Measurements from ENCODE around the gene NUDT16L1.

Gene NUDT16L1

GRCh38 chr16:4682084-4682591, 11.2 kb upstream of the NUDT16L1 start:
- DNase-seq (ENCODE audit: low spot score) = no peak

DNA sequence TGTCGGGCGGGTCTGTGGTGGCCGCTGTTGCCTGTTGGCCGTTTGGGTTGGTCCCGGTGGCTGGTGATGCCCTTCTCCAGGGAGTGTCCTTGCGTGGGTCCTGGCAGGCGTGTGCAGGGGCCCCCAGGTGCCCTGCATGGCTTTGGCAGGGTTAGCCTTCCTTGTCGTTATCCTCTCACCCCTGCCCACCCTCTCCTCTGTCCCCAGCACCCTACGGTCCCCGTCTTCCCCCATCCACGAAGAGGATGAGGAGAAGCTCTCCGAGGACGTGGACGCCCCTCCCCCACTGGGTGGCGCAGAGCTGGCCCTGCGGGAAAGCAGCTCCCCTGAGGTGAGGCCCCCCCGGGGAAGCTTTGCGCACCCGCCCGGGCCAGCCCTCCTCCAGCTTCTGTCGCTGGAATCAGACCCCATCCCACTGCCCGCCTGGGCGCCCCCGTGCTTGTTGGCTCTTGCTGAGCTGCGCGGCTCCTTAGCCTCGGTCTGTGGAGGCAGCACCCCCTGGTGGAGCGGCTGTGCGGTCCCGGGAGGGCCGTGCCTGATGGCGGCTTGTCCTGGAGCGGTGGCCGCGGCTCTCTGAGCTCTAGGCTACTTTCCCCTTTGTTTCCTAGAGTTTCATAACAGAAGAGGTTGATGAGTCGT, 10.6 kb upstream of the NUDT16L1 start:
- DNase-seq (ENCODE audit: low spot score) = no peak

DNA sequence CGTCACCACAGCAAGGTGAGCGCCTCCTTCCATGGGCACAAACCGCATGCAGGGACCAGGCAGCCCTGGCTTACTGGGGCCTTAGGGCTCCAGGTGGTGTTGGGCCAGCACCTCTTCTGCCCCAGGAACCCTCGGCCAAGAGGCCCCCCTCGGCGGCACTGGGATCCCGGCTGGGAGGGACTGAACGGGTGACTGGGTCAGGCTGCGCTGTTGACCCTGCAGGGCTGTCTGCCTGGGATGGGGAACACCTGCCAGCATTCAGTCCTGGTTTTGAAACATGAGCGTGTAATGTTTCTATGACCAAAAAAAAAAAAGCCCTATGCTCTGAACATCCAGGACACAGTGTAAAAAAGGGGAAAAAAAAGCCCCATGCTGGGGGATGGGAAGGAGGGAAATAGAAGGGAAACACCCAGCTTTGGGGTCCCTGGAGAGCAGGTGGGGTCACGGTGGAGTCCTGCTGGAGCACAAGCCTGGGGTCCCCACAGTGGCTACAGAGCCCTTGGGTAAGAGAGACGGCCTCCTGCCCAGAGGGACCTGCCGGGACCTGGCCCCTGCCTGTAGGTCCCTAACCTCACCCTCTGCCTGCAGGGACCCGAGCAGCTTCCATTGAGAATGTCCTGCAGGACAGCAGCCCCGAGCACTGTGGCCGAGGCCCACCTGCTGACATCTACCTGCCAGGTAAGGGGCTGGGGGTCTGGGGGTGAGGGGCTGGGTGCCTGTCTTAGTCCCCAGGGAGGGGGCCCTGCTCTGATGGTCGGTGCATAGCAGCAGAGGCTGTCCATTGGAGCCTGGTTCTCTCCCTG, 9.9 kb upstream of the NUDT16L1 start:
- no peak for DNase-seq (ENCODE audit: low spot score)

DNA sequence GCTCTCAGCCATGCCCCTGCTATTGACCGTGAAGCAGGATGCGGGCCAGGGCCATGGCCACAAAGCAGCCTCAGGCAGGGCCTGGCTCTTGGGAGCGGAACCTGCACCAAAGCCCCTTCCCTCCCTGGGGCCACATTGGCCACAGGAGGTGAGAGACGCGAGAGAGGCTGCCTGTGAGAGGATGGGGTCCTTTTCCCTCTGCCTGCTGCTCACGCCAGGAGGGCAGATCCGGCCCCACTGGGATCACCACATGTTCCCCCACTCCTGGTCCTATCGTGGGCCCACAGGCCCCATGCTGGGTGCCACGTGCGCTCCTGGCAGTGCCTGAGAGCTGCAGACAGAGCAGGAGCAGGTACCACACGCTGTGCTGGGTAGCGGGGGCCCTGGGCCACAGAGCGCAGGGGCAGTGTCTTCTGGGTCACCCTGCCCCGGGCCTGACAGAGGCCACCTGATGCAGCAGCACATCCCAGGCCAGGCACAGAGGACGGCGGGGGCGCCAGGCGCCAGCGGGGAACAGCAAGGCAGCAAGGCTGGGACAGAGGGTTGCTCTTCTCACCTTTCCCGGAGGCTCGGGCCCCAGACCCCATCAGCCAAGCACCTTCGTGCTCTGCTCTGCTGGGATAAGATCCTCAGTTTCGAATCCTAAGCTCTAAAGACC, 9.2 kb upstream of the NUDT16L1 start:
- DNase-seq (ENCODE audit: low spot score) = no peak

GRCh38 chr16:4684763-4685162, 8.6 kb upstream of the NUDT16L1 start:
- DNase-seq (ENCODE audit: low spot score) = no peak

DNA sequence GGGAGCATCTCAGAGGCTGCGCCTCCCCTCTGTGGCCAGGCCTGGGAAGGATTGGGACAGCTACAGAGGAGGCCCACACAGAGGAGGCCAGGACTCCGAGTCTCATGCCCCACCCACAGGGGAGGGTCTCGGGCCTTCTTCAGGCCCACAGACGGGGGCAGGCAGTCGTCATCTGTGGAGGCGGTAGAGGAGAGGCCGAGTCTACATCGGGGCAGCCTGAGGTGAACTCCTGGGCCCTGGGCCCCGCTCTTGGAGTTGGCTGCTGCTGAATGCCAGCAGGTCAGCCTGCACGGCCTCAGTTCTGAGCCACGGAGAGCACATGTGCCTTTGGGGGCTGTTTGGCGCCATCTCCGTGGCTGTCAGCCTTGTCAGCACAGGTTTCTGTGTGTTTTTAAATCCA, 8.1 kb upstream of the NUDT16L1 start:
- no peak for DNase-seq (ENCODE audit: low spot score)

DNA sequence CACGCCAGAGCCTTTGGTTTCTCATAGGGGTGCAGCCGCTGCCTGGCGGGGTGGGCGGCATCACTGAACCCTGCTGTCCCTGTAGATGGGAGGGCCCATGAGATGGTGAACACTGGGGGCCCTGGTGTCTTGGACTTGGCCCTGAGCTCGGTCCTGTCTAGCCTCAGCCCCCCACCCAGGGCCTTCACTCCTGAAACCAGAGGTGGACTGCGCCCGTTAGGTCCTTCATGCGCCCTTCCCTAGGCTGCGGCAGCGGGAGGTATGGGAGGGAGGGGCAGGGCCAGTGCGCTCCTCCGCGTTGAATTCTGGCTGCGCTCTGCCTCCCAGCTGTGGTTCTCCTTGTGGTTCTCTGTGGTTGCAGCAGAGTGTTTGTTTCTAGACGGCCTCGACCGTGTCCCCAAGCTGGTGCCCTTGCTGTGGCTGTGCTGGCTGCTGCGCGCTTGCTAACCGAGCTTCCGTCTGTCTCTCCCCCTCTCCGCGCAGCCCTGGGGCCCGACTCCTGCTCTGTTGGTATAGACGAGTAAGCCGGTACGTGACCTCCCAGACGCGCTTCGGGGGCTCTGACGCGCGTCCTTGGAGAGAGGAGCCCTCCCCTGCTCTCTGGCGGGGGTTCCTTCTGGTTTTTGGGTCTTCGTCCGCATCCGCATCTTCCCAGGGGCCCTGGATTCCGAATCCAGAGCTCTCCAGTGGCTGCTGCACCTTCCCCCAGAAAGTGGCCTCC, 7.4 kb upstream of the NUDT16L1 start:
- DNase-seq (ENCODE audit: low spot score) = no peak

GRCh38 chr16:4686497-4687210, 6.7 kb upstream of the NUDT16L1 start:
- no peak for DNase-seq (ENCODE audit: low spot score)

GRCh38 chr16:4687416-4687815, 5.9 kb upstream of the NUDT16L1 start:
- no peak for DNase-seq (ENCODE audit: low spot score)

- DNase-seq (ENCODE audit: low spot score) = no peak
Measured at GRCh38 chr16:4687946-4688673, 5.3 kb upstream of the NUDT16L1 start.

GRCh38 chr16:4688674-4689045, 4.7 kb upstream of the NUDT16L1 start:
- DNase-seq (ENCODE audit: low spot score) = no peak

- no peak for DNase-seq (ENCODE audit: low spot score)
Measured at GRCh38 chr16:4689091-4689671, 4.2 kb upstream of the NUDT16L1 start.

DNA sequence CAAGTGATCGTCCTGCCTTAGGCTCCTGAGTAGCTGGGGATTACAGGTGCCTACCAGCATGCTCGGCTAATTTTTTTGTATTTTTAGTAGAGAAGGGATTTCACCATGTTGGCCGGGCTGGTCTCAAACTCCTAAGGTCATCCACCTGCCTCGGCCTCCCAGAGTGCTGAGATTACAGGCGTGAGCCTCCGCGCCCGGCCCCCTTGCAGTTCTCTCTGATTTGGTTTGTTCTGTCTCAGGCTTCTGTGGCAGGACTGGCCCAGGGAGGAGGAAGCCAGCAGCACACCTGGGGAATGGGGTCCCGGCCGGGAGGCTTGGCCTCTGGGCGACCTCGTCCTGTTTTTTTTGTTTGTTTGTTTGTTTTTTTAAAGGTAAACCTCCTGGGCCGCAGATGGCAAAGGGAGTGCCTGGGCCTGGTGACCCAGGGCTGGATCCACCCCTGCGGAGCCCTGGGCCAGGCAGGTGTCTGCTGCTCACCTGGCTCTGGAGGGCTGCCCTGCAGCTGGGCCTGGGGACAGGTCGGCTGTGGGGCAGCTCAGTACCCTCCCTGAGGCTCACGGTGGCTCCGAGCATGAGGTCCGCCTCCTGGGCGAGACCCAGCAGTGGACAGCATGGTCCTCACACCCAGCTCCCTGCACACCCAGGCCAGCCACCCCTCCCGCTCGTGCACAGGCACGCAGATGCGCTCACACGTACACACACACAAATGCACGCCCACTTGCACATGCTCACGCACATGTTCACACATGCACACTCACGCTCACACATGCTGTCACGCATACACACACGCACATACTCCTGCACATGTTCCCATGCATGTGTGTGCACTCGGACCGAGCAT, 3.3 kb upstream of the NUDT16L1 start:
- no peak for DNase-seq (ENCODE audit: low spot score)

- no peak for DNase-seq (ENCODE audit: low spot score)
Measured at GRCh38 chr16:4690946-4691665, 2.3 kb upstream of the NUDT16L1 start.

- no peak for DNase-seq (ENCODE audit: low spot score)
Measured at GRCh38 chr16:4691666-4692412, 1.5 kb upstream of the NUDT16L1 start.

- no peak for DNase-seq (ENCODE audit: low spot score)
Measured at GRCh38 chr16:4692460-4693295, 684 bp upstream of the NUDT16L1 start.

GRCh38 chr16:4693956-4694641, 737 bp downstream of the NUDT16L1 start:
- DNase-seq (ENCODE audit: low spot score) = no peak
